SU-DHL-6 (cell line): ENCODE results near the gene LAMA2.

Source experiments
- CTCF ChIP-seq: fragments of 200-600 bp; sonication (generic); IDR thresholded peaks from one replicate; pipeline ENCODE4 v1.5.1; 2017; ENCODE audit warnings: antibody characterized with exemption, mild to moderate bottlenecking, low read length, moderate library complexity; ENCODE audit not compliant: insufficient read depth, poor library complexity, severe bottlenecking
- EZH2phosphoT487 ChIP-seq: fragments of 200-600 bp; sonication (generic), shearing (Covaris generic); conservative IDR thresholded peaks from 2 replicates; pipeline ENCODE4 v1.6.1; 2018; ENCODE audit warnings: mild to moderate bottlenecking, antibody characterized with exemption, low read length, moderate library complexity, mixed read lengths

DNA sequence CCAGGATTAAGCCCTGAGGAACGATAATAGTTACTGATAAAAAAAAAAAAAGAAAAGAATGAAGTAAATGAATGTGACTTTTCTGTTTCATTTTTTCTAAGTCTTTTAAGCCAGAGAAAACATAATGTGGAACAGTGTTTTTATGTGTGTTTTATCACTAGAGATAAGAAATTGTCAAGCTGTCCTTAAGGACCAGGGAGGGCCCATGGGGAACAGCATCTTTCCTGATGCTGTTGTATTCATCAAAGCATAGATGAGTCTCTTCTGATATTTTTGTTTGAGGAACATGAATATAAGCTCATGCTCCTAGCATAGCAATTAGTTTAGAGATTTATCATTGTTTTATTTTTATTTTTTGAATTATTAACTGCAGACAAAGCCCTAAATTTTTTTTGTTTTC, 150.2 kb downstream of the LAMA2 start:
- no peak for TF ChIP-seq CTCF
- TF ChIP-seq EZH2phosphoT487 = no peak
